Stimulated activated CD8-positive, alpha-beta memory T cell treated with anti-CD3 and anti-CD28 coated beads, Interleukin-7, amount 100 ng/mL, for 24 hours (primary cell): ENCODE data around the gene MARS1.
"Not testable (repeated sequence)": the region's sequence is repeated elsewhere in the genome, so short reads cannot be mapped to it uniquely, and the experiment has no call there.

Experiments used
- DNase-seq: peaks from one replicate; pipeline ENCODE4 v3.0.0-alpha.2; 2020; ENCODE audit warnings: low read depth

MARS1 gene

GRCh38 chr12:57495051-57495701, 7.3 kb downstream of the MARS1 start:
- not testable (repeated sequence) for DNase-seq

GRCh38 chr12:57496822-57497221, 9.0 kb downstream of the MARS1 start:
- no peak for DNase-seq

- no peak for DNase-seq
Measured at GRCh38 chr12:57497223-57498131, 9.6 kb downstream of the MARS1 start.

GRCh38 chr12:57498132-57498502, 10.2 kb downstream of the MARS1 start:
- DNase-seq: no peak

- DNase-seq: no peak
Measured at GRCh38 chr12:57498571-57498970, 10.7 kb downstream of the MARS1 start.

GRCh38 chr12:57500213-57500612, 12.3 kb downstream of the MARS1 start:
- DNase-seq: no peak

- DNase-seq: not testable (repeated sequence)
Measured at GRCh38 chr12:57502311-57502969, 14.6 kb downstream of the MARS1 start.

- DNase-seq: not testable (repeated sequence)
Measured at GRCh38 chr12:57506541-57506940, 18.7 kb downstream of the MARS1 start.

GRCh38 chr12:57507796-57508195, 19.9 kb downstream of the MARS1 start:
- DNase-seq: not testable (repeated sequence)

GRCh38 chr12:57511161-57511560, 23.3 kb downstream of the MARS1 start:
- DNase-seq: no peak

- DNase-seq: no peak
Measured at GRCh38 chr12:57511588-57512325, 23.9 kb downstream of the MARS1 start.

GRCh38 chr12:57512665-57513064, 24.8 kb downstream of the MARS1 start:
- no peak for DNase-seq

- DNase-seq: no peak
Measured at GRCh38 chr12:57513266-57513665, 25.4 kb downstream of the MARS1 start.

- DNase-seq: not testable (repeated sequence)
Measured at GRCh38 chr12:57513677-57514076, 25.8 kb downstream of the MARS1 start.

- DNase-seq: not testable (repeated sequence)
Measured at GRCh38 chr12:57514246-57514645, 26.4 kb downstream of the MARS1 start.

- no peak for DNase-seq
Measured at GRCh38 chr12:57514720-57515407, 27.0 kb downstream of the MARS1 start.

GRCh38 chr12:57515408-57515933, 27.6 kb downstream of the MARS1 start:
- DNase-seq: no peak

- no peak for DNase-seq
Measured at GRCh38 chr12:57515934-57516541, 28.2 kb downstream of the MARS1 start.

- no peak for DNase-seq
Measured at GRCh38 chr12:57516617-57517153, 28.8 kb downstream of the MARS1 start.

GRCh38 chr12:57517187-57517586, 29.3 kb downstream of the MARS1 start:
- no peak for DNase-seq
